ENCODE measurements around the gene SCNN1A. TPM values are rescaled to one million over a fixed set of nuclear protein-coding genes. Genes with fewer than 3 reads are reported as not detected.

SCNN1A gene
- total RNA-seq, 2 experiments from 2014 or later, result 2.3 to 3.8 TPM

DNA sequence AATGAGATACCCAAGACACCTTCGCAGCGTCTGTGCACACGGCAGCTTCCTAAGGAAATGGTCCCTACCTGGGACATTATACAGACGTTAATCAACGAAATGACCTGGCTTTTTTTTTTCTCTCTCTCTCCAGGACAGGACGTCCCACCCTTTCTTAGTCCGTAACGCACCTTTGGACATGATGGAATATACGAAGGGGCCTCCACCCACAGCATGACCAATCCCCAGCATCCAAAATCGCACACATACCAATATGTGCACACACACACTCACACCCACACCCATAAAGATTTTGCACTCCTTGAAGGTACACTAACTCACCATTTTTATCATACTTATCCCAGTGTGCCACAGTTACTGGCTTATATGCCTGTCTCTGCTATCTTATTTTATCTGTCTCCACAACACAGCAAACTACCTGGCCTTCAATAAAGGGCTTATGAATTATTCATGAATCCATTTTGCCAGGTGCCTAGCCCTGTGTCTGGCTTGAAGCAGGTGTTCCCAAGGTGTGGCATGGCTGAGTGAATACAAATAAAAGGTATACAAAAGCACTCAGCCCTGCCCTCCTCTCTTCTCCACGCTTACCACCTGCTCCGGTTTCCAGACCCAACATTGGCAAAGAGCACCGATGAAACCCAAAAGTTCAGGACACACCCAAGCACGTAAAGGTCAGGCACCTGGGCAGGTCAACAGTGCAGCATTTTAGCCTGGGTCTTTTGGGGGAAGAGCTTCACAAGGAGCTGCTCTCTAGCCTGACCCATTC, 2.2 kb downstream of the SCNN1A start:
- H3K9me3 Mint-ChIP-seq, result no peaks in the 10 kb centered on the region
- no peak overlapping the region for H3K4me3 Mint-ChIP-seq
- peaks cover 49% of the 10 kb centered on the region for H3K4me1 Mint-ChIP-seq (ENCODE audit: low read depth)
- intact Hi-C loops (cut with micrococcal nuclease), result no loop called here
- CTCF ChIA-PET, result interaction anchor here (1.0 kb wide), 1 partner anchor 17 kb away, joined by 3 read pairs; no protein-coding TSS in a partner anchor
- H3K27ac Mint-ChIP-seq, result peak overlapping the region; percentile 81
- TF ChIP-seq, protein P1, sequence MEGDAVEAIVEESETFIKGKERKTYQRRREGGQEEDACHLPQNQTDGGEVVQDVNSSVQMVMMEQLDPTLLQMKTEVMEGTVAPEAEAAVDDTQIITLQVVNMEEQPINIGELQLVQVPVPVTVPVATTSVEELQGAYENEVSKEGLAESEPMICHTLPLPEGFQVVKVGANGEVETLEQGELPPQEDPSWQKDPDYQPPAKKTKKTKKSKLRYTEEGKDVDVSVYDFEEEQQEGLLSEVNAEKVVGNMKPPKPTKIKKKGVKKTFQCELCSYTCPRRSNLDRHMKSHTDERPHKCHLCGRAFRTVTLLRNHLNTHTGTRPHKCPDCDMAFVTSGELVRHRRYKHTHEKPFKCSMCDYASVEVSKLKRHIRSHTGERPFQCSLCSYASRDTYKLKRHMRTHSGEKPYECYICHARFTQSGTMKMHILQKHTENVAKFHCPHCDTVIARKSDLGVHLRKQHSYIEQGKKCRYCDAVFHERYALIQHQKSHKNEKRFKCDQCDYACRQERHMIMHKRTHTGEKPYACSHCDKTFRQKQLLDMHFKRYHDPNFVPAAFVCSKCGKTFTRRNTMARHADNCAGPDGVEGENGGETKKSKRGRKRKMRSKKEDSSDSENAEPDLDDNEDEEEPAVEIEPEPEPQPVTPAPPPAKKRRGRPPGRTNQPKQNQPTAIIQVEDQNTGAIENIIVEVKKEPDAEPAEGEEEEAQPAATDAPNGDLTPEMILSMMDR (IDR thresholded peaks at IDR 0.05), result no peak
- no peaks in the 10 kb centered on the region for H3K27me3 Mint-ChIP-seq
- ATAC-seq, result no peak
- H3K36me3 Mint-ChIP-seq (ENCODE audit: low read depth), result no peaks in the 10 kb centered on the region
- POLR2A ChIA-PET, result interaction anchor here (0.6 to 1.9 kb wide), 2 partner anchors 38 to 97 kb away, joined by 3 to 4 read pairs; partner anchors contain the start of gene VAMP1
- DNase-seq, result no peak

DNA sequence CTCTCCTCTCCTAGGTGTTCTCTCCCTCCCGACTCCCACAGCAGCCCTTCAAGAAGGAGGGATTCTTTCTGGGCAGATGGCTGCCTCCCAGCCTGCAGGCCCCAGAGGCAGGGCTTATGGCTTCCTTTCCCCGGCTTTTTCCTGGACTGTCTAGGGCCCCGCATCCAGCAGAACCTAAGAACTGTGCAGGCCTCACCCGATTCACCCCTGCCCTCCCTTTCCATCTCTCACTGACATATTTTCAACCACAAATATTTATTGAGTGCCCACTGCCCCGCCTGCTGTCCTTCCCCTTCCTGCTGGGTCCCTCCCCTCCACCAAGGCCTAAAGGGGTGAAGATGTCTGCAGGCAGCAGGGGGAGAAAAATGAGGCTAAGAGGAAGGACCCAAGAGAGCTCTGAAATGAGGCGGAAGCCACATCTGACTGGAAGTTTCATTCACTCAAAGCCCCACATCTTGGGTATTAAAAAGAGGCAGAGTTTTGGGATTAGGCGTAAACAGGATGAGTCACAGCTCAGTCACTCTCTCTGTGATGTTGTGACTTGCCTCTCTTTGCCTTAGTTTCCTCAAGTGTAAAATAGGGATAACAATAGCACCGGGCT, 2.9 kb downstream of the SCNN1A start:
- Mint-ChIP-seq H3K27me3 (no peaks in the 10 kb centered on the region), H3K27ac (peak overlapping the region; percentile 81), H3K4me1 (ENCODE audit: low read depth) (peaks cover 56% of the 10 kb centered on the region), H3K9me3 (no peaks in the 10 kb centered on the region), H3K4me3 (no peak overlapping the region), H3K36me3 (ENCODE audit: low read depth) (no peaks in the 10 kb centered on the region)
- ChIA-PET CTCF (no interaction called here), POLR2A (interaction anchor here (1.2 to 1.9 kb wide), 2 partner anchors 10 to 37 kb away, joined by 4 read pairs; no protein-coding TSS in a partner anchor)
- TF ChIP-seq, protein P1 (IDR thresholded peaks at IDR 0.05), result no peak
- peak; percentile 37 for ATAC-seq
- intact Hi-C loops (cut with micrococcal nuclease), result no loop called here
- DNase-seq, result peak; percentile 24

DNA sequence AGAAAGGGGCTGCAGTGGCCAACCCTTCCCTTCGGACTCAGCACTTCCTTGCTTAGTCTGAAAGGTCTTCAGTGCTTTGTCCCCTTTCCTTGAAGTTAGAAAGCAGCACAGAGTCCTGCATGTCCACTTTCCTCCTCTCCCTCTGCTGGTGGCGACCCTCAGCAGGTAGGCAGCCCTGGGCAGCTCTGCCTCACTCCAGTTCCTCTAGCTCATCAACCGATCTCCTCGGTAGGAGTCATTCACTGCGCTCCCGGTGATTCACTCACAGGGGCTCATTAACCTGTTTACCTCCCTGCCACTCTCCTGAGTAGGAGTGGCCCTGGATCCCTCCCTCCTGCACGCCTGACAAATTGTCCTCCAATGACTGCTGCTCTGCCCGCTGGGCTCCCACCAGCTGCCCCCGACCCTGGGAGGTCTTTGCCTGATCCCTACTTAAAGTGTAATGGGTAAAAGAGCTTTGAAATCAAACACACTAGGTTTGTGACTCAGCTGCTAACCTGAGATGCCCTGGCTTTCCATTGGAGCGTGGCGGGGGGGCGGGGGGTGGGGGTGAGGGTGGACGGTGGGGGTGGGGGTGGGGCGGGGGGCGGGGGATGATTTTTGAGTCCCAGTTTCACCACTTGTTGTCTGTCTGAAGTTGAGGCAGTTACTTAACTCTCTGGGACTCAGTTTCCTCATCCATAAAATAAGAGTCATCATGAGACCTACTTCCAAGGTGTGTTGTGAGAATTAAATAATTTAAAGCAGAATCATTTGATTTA, 4.2 kb downstream of the SCNN1A start:
- Mint-ChIP-seq H3K4me3 (no peak overlapping the region), H3K4me1 (ENCODE audit: low read depth) (peaks cover 50% of the 10 kb centered on the region), H3K27me3 (no peaks in the 10 kb centered on the region), H3K9me3 (no peaks in the 10 kb centered on the region), H3K36me3 (ENCODE audit: low read depth) (no peaks in the 10 kb centered on the region), H3K27ac (peak overlapping the region; percentile 19)
- TF ChIP-seq, protein P1 (IDR thresholded peaks at IDR 0.05), result no peak
- POLR2A ChIA-PET, result interaction anchor here (0.6 to 1.9 kb wide), 3 partner anchors 13 to 36 kb away, joined by 3 to 4 read pairs (median 3); partner anchors contain the start of gene TNFRSF1A
- intact Hi-C loops (cut with micrococcal nuclease), result no loop called here
- peak; percentile 36 for DNase-seq
- ATAC-seq, result peak; percentile 27
- CTCF ChIA-PET, result interaction anchor here (1.4 kb wide), 1 partner anchor 13 kb away, joined by 3 read pairs; no protein-coding TSS in a partner anchor

DNA sequence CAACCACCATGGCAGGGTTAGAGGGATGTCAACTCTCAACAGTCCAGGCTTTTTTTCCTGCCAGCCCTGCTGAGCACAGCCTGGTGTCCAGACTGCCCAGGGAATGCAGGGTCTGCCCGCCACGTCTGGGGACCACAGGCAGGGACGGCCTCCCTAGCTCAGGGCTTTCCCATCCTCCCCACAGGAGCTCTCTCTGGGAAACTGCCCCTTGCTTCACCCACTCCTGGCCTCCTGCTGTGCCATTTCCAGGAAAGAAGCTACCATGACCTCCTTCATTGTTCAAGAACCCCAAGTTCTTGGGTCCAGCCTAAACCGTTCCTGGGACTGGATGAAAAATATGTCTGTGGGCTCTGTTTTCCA, 4.8 kb downstream of the SCNN1A start:
- ATAC-seq (no peak), DNase-seq (no peak)
- Mint-ChIP-seq H3K27me3 (no peaks in the 10 kb centered on the region), H3K27ac (peak overlapping the region; percentile 20), H3K9me3 (no peaks in the 10 kb centered on the region), H3K4me1 (ENCODE audit: low read depth) (peaks cover 44% of the 10 kb centered on the region), H3K36me3 (ENCODE audit: low read depth) (no peaks in the 10 kb centered on the region), H3K4me3 (no peak overlapping the region)
- ChIA-PET CTCF (interaction anchor here (1.4 kb wide), 1 partner anchor 12 kb away, joined by 3 read pairs; no protein-coding TSS in a partner anchor), POLR2A (interaction anchor here (0.6 to 1.5 kb wide), 2 partner anchors 28 to 51 kb away, joined by 3 to 4 read pairs; partner anchors contain the start of gene TNFRSF1A)
- TF ChIP-seq, protein P1 (IDR thresholded peaks at IDR 0.05), result no peak
- intact Hi-C loops (cut with micrococcal nuclease), result no loop called here
